GM23338 (cell line): ENCODE data around the gene ANKRD1. TPM values are rescaled to one million over a fixed set of nuclear protein-coding genes. Genes with fewer than 3 reads are reported as not detected.
A peak's percentile ranks its signal among the peaks of the same experiment; 100 is the strongest.

Experiments used
- ATAC-seq: fragments of 200-7000 bp; cut with Tn5 transposase; 3 replicates; pipeline ENCODE4 v1.9.1; 2020
- DNase-seq: peaks from one replicate; pipeline ENCODE4 v3.0.0-alpha.2; 2015; ENCODE audit warnings: low spot score
- H2AFZ ChIP-seq: fragments of 200-600 bp; sonication (generic); 2 replicates; pipeline ENCODE4 v1.8.0; 2016; ENCODE audit warnings: antibody characterized with exemption, mild to moderate bottlenecking, moderate library complexity
- H3F3A ChIP-seq: fragments of 200-600 bp; sonication (generic); replicated peaks from 2 replicates; pipeline ENCODE4 v1.8.0; 2017; ENCODE audit warnings: antibody characterized with exemption, mixed run types, low read depth
- H3K27ac ChIP-seq: fragments of 200-600 bp; sonication (generic); 2 replicates; pipeline ENCODE4 v1.6.1; 2016; ENCODE audit warnings: low read depth
- H3K27me3 ChIP-seq: fragments of 200-600 bp; sonication (generic); 2 replicates; pipeline ENCODE4 v1.8.0; 2016; ENCODE audit warnings: mild to moderate bottlenecking, mixed run types, moderate library complexity; ENCODE audit not compliant: insufficient read depth
- H3K36me3 ChIP-seq: fragments of 200-600 bp; sonication (generic); 2 replicates; pipeline ENCODE4 v1.8.0; 2016; ENCODE audit warnings: mild to moderate bottlenecking; ENCODE audit not compliant: insufficient read depth
- H3K4me1 ChIP-seq: fragments of 200-600 bp; sonication (generic); 2 replicates; pipeline ENCODE4 v1.8.0; 2016; ENCODE audit warnings: mild to moderate bottlenecking, moderate library complexity; ENCODE audit not compliant: insufficient read depth
- H3K4me2 ChIP-seq: fragments of 200-600 bp; sonication (generic); 2 replicates; pipeline ENCODE4 v1.7.1; 2017; ENCODE audit warnings: mixed run types
- H3K4me3 ChIP-seq: fragments of 200-600 bp; sonication (generic); 2 replicates; pipeline ENCODE4 v1.6.1; 2016; ENCODE audit warnings: mixed run types
- H3K79me2 ChIP-seq: fragments of 200-600 bp; sonication (generic); replicated peaks from 2 replicates; pipeline ENCODE4 v1.8.0; 2017; ENCODE audit warnings: mild to moderate bottlenecking; ENCODE audit not compliant: insufficient read depth
- H3K9me2 ChIP-seq: fragments of 200-600 bp; sonication (generic); 2 replicates; pipeline ENCODE4 v1.8.0; 2017; ENCODE audit not compliant: insufficient read depth
- H4K20me1 ChIP-seq: fragments of 200-600 bp; sonication (generic); replicated peaks from 2 replicates; pipeline ENCODE4 v1.8.0; 2017; ENCODE audit warnings: mild to moderate bottlenecking; ENCODE audit not compliant: insufficient read depth
- H3K27ac Mint-ChIP-seq: 2 replicates; pipeline ENCODE4 v1.8.0; 2020; ENCODE audit warnings: inconsistent platforms, mild to moderate bottlenecking, moderate library complexity, mixed read lengths
- H3K27me3 Mint-ChIP-seq: 3 replicates; pipeline ENCODE4 v1.8.0; 2022; ENCODE audit warnings: low read depth, mild to moderate bottlenecking, moderate library complexity, mixed read lengths, inconsistent platforms; ENCODE audit not compliant: insufficient read depth, poor library complexity
- H3K36me3 Mint-ChIP-seq: 3 replicates; pipeline ENCODE4 v1.8.0; 2021; ENCODE audit warnings: low read depth, mild to moderate bottlenecking, inconsistent platforms, moderate library complexity, mixed read lengths
- H3K4me1 Mint-ChIP-seq: 3 replicates; pipeline ENCODE4 v1.8.0; 2020; ENCODE audit warnings: mild to moderate bottlenecking, inconsistent platforms, mixed read lengths
- H3K4me3 Mint-ChIP-seq: 3 replicates; pipeline ENCODE4 v1.8.0; 2021; ENCODE audit warnings: moderate library complexity, mild to moderate bottlenecking, inconsistent platforms, mixed read lengths
- H3K9me3 Mint-ChIP-seq: 3 replicates; pipeline ENCODE4 v1.8.0; 2020; ENCODE audit warnings: moderate library complexity, mild to moderate bottlenecking, inconsistent platforms, mixed read lengths
- CREB1 ChIP-seq: fragments of 250-450 bp; sonication (Bioruptor Pico); IDR thresholded peaks from 2 replicates; pipeline ENCODE4 v1.5.0; 2020; ENCODE audit warnings: low read depth, mild to moderate bottlenecking, moderate library complexity
- CTCF ChIP-seq, 2 experiments: fragments of 200-600 bp in 1 of 2; sonication (generic) in 1 of 2; conservative IDR thresholded peaks; 2 replicates each; pipeline versions ENCODE4 v1.5.1 to v1.6.1; 2016 to 2017; ENCODE audit warnings: antibody characterized with exemption in 2 of 2, low read depth in 2 of 2, mild to moderate bottlenecking in 2 of 2, moderate library complexity in 1 of 2
- EZH2 ChIP-seq: fragments of 200-600 bp; sonication (generic); IDR thresholded peaks from one replicate; pipeline ENCODE4 v1.8.0; 2017; ENCODE audit warnings: antibody characterized with exemption, mild to moderate bottlenecking, low read depth; ENCODE audit not compliant: unreplicated experiment
- EZH2phosphoT487 ChIP-seq: fragments of 200-600 bp; sonication (generic); IDR thresholded peaks from one replicate; pipeline ENCODE4 v1.8.1; 2018; ENCODE audit warnings: antibody characterized with exemption; ENCODE audit not compliant: unreplicated experiment
- JUNB ChIP-seq: IDR thresholded peaks from one replicate; pipeline ENCODE4 v1.6.1; 2016; ENCODE audit warnings: antibody characterized with exemption; ENCODE audit not compliant: unreplicated experiment
- NANOG ChIP-seq: IDR thresholded peaks from 2 replicates; pipeline ENCODE4 v1.6.1; 2016; ENCODE audit warnings: antibody characterized with exemption, borderline replicate concordance
- POLR2AphosphoS5 ChIP-seq: IDR thresholded peaks from 2 replicates; pipeline ENCODE4 v1.6.1; 2016; ENCODE audit warnings: antibody characterized with exemption, low read depth
- STAT1 ChIP-seq: IDR thresholded peaks from one replicate; pipeline ENCODE4 v1.6.1; 2016; ENCODE audit warnings: antibody characterized with exemption; ENCODE audit not compliant: unreplicated experiment
- ZNF114 ChIP-seq: fragments of 250-450 bp; sonication (Bioruptor Pico); IDR thresholded peaks from 2 replicates; pipeline ENCODE4 v1.5.0; 2020; ENCODE audit warnings: mild to moderate bottlenecking, moderate library complexity
- ZNF331 ChIP-seq: fragments of 250-450 bp; sonication (Bioruptor Pico); IDR thresholded peaks from 2 replicates; pipeline ENCODE4 v1.5.0; 2020; ENCODE audit warnings: low read depth, mild to moderate bottlenecking, moderate library complexity
- ZNF462 ChIP-seq: fragments of 250-450 bp; sonication (Bioruptor Pico); IDR thresholded peaks from 2 replicates; pipeline ENCODE4 v1.5.0; 2020; ENCODE audit warnings: mild to moderate bottlenecking, moderate library complexity
- polyA plus RNA-seq: library from polyadenylated mRNA; unstranded; fragments of >200 nt; fragmentation: Nextera tagmentation; extraction: Ambion mirVana; gene quantifications from 2 replicates; pipeline ENCODE4 v1.2.1, GENCODE V29; 2016
- total RNA-seq: library from RNA; depleted of rRNA; stranded (reverse); fragments of >200 nt; shearing (Covaris generic); gene quantifications from 2 replicates; pipeline ENCODE4 v1.2.3, GENCODE V29; 2014
- TF ChIP-seq, protein P1 (sequence below): IDR thresholded peaks from 2 replicates; pipeline ENCODE4 v1.6.1; 2016; ENCODE audit warnings: antibody characterized with exemption
- TF ChIP-seq, protein P2 (sequence below): IDR thresholded peaks from one replicate; pipeline ENCODE4 v1.6.1; 2018; ENCODE audit warnings: antibody characterized with exemption; ENCODE audit not compliant: unreplicated experiment

The ANKRD1 gene
- total and polyA plus RNA-seq, 2 experiments from 2014 or later: 0.10 TPM; not detected in 1

DNA sequence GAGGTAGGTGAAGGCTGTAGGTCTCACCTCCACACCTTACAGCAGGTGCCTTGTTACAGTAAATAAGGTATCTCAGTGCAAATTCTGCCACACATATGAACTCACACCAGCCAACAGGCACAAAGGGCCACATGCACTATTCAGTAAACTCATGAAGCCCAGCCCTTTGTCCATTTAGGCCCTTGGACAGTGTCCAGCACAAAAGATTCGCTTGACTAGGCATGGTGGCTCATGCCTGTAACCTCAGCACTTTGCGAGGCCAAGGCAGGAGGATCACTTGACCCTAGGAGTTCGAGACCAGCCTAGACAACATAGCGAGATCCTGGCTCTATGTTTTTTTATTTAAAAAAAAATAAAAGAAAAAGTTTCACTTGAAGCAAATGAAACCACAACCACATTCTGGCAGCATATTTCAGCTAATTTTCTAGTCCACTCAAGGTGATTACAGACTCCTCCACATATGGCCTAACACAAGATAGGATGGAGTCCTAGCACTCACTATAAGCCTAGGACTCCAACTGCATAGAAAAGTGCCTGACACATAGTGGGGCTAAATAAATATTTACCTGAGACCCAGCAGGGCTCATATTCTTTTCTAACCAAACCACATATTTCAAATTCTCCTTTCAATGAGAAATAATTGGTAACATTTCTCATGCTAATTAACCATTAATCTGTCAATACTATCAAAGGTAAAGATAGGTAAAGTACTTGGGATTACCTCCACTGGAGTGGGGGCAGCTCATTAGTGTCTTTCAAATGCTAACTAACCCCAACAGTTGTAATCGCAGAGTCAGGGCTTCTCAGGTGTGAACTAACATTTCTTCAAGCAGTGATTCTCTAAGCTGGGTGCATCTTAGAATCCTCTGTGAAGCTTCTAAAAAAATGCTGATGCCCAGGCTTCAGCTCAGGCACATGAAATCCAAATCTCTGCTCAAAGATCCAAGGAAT is 4.5 kb upstream of the ANKRD1 start:
- no peak overlapping the region for H3K4me2 ChIP-seq
- H3K36me3 ChIP-seq: no peaks in the 10 kb centered on the region
- Mint-ChIP-seq H3K36me3 (no peaks in the 10 kb centered on the region), H3K4me1 (peaks cover 14% of the 10 kb centered on the region), H3K9me3 (no peaks in the 10 kb centered on the region), H3K27me3 (peaks cover 99% of the 10 kb centered on the region), H3K4me3 (no peak overlapping the region), H3K27ac (no peak overlapping the region)
- peaks cover 23% of the 10 kb centered on the region for H4K20me1 ChIP-seq
- no peaks in the 10 kb centered on the region for H3K9me2 ChIP-seq
- H3K27ac ChIP-seq: no peak overlapping the region
- peaks cover 14% of the 10 kb centered on the region for H3K4me1 ChIP-seq
- DNase-seq (peak; percentile 95), ATAC-seq (peak; percentile 84)
- H3F3A ChIP-seq: peaks cover 6% of the 10 kb centered on the region
- TF ChIP-seq ZNF462 (CRISPR knock-in tag): no peak
- TF ChIP-seq EZH2: peak; percentile 37
- TF ChIP-seq EZH2phosphoT487: no peak
- TF ChIP-seq NANOG: peak; percentile 100
- peak; percentile 78 for TF ChIP-seq POLR2AphosphoS5
- TF ChIP-seq CTCF (conservative IDR thresholded peaks at IDR 0.05; ENCODE audit: low read depth in 2 of 2): no peak
- TF ChIP-seq STAT1: no peak
- TF ChIP-seq, protein P1, sequence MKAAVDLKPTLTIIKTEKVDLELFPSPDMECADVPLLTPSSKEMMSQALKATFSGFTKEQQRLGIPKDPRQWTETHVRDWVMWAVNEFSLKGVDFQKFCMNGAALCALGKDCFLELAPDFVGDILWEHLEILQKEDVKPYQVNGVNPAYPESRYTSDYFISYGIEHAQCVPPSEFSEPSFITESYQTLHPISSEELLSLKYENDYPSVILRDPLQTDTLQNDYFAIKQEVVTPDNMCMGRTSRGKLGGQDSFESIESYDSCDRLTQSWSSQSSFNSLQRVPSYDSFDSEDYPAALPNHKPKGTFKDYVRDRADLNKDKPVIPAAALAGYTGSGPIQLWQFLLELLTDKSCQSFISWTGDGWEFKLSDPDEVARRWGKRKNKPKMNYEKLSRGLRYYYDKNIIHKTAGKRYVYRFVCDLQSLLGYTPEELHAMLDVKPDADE: peak; percentile 33; the same call in 1 of the 2 replicates
- no peak for TF ChIP-seq JUNB
- peak; percentile 55; the same call in 1 of the 2 replicates for TF ChIP-seq ZNF114 (CRISPR knock-in tag)
- TF ChIP-seq, protein P2, sequence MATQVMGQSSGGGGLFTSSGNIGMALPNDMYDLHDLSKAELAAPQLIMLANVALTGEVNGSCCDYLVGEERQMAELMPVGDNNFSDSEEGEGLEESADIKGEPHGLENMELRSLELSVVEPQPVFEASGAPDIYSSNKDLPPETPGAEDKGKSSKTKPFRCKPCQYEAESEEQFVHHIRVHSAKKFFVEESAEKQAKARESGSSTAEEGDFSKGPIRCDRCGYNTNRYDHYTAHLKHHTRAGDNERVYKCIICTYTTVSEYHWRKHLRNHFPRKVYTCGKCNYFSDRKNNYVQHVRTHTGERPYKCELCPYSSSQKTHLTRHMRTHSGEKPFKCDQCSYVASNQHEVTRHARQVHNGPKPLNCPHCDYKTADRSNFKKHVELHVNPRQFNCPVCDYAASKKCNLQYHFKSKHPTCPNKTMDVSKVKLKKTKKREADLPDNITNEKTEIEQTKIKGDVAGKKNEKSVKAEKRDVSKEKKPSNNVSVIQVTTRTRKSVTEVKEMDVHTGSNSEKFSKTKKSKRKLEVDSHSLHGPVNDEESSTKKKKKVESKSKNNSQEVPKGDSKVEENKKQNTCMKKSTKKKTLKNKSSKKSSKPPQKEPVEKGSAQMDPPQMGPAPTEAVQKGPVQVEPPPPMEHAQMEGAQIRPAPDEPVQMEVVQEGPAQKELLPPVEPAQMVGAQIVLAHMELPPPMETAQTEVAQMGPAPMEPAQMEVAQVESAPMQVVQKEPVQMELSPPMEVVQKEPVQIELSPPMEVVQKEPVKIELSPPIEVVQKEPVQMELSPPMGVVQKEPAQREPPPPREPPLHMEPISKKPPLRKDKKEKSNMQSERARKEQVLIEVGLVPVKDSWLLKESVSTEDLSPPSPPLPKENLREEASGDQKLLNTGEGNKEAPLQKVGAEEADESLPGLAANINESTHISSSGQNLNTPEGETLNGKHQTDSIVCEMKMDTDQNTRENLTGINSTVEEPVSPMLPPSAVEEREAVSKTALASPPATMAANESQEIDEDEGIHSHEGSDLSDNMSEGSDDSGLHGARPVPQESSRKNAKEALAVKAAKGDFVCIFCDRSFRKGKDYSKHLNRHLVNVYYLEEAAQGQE: no peak
- TF ChIP-seq ZNF331 (CRISPR knock-in tag): no peak
- peak; percentile 45; the same call in 1 of the 2 replicates for TF ChIP-seq CREB1 (CRISPR knock-in tag)
- peaks cover 96% of the 10 kb centered on the region for H3K27me3 ChIP-seq
- H3K79me2 ChIP-seq: no peaks in the 10 kb centered on the region
- no peak overlapping the region for H3K4me3 ChIP-seq
- no peak overlapping the region for H2AFZ ChIP-seq
